Left renal pelvis (tissue), 4 donors: ENCODE results near the gene EPS8L1. TPM values are rescaled to one million over a fixed set of nuclear protein-coding genes. Genes with fewer than 3 reads are reported as not detected.
A peak's percentile ranks its signal among the peaks of the same experiment; 100 is the strongest.
"Not testable (repeated sequence)": the region's sequence is repeated elsewhere in the genome, so short reads cannot be mapped to it uniquely, and the experiment has no call there.

Experiments used
- DNase-seq, 4 donors: peaks; one replicate each; pipeline ENCODE4 v3.0.0-alpha.2; 2013; ENCODE audit warnings: low read depth in 4 of 4, low spot score in 3 of 4
- polyA plus RNA-seq, 4 donors: library from polyadenylated mRNA; unstranded; fragments of 120-200 nt; gene quantifications; one replicate each; pipeline ENCODE4 v1.2.1, GENCODE V29; 2013; ENCODE audit not compliant: insufficient read length in 4 of 4

EPS8L1 gene
- polyA plus RNA-seq, 4 donors, result 1.5 to 92.9 (median 53.5) TPM

DNA sequence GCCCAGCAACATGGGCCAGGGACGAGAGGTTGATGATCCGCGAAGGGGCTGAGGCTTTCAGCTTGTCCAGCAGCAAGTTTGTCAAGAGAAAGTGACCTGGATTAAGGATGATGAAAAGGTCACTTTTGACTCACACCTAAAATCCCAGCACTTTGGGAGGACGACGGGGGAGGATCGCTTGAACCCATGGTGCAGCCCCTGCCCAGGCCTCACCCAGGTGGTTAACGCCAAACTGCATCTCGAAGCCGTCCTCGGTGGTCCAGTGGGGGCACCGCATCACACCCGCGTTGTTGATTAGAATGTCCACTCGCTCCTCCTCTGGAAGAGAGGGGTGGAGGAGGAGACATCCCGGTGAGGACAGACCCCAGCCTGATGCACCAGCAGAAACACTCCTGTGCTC, 27.2 kb upstream of the EPS8L1 start:
- DNase-seq, result no peak

DNA sequence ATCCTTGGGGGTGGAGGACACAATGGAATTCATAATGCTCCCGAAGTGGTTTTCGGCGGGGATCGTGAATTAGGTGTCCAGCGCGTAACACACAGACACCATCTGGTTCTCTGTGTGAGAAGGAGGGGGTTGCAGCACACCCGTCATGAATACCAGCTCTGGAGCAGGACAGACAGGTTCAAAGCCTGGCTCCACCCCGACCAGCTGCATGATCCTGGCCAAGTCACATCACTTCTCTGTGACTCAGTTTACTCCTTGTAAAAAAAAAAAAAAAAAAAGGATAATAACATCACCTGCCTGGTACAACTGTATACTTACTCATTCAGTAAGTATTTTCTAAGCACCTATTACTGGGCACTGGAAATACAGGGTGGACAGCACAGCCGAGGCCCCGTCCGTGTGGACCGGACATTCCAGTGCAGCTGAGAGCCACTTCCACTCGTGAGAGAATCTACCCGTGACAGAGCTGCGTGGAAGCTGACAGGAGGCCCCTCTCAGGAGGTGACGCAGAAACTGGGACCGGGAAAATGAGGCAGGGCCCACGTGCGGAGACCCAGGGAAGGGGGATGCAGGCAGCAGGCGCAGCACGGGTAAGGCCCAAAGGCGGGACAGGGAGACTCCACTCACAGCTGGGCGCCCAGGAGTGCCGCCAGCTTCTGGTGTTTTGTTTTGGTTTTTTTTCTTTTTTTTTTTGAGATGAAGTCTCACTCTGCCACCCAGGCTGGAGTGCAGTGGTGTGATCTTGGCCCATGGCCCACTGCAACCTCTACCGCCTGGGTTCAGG, 24.7 kb upstream of the EPS8L1 start:
- DNase-seq, result no peak

- DNase-seq, result no peak
Observed at GRCh38 chr19:55053735-55054134, 21.9 kb upstream of the EPS8L1 start.

GRCh38 chr19:55056827-55057226, 18.8 kb upstream of the EPS8L1 start:
- no peak for DNase-seq

DNA sequence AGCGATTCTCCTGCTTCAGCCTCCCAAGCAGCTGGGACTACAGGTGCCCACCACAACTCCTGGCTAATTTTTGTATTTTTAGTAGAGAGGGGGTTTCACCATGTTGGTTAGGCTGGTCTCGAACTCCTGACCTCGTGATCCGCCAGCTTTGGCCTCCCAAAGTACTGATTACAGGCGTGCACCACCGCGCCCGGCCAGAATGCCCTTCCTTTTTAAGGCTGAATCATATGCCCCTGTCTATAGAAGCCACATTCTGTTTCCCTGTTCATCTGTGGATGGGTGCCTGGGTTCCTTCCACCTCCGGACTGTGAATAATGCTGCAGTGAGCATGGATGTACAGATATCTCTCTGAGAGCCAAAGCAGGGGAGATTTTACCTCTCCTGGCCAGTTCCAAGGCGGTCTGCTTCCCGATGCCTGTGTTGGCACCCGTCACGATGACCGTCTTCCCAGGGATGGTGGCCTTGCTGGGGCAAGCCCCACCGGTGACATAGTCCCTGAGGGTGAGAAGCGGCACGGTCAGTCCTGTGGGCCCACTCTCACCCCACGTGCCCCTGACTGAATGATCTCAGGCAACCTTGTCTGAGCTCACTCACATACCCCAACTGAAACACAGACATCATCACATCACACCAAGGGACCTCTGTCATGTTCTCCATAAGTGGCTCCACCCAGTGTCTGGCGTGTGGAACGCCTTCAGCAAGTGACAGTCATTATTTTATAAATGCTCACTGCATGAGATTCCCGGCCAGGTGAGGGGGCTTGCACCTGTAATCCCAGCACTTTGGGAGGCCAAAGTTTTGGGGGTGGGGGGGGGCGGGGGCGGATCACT, 16.7 kb upstream of the EPS8L1 start:
- DNase-seq, result no peak

DNA sequence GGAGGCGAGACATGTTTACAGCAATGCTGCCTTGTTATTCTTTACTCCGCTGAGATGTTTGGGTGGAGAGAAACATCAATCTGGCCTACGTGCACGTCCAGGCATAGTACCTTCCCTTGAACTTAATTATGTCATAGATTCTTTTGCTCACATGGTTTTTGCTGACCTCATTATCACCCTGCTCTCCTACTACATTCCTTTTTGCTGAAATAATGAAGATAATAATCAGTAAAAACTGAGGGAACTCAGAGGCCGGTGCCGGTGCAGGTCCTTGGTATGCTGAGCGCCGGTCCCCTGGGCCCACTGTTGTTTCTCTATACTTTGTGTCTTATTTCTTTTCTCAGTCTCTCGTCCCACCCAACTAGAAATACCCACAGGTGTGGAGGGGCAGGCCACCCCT, 15.4 kb upstream of the EPS8L1 start:
- not testable (repeated sequence) for DNase-seq

GRCh38 chr19:55062735-55063491, 12.8 kb upstream of the EPS8L1 start, which contains the start of gene RDH13:
Gene RDH13, minus strand, starts transcription at chr19:55063148. Its CDS starts 116 bp downstream, at chr19:55063032.
- DNase-seq, result peak in 3 of 4 donors; percentile 76 to 79 (median 76)

GRCh38 chr19:55063492-55063843, 12.2 kb upstream of the EPS8L1 start:
- no peak for DNase-seq

GRCh38 chr19:55065516-55065915, 10.2 kb upstream of the EPS8L1 start:
- DNase-seq, result not testable (repeated sequence)

DNA sequence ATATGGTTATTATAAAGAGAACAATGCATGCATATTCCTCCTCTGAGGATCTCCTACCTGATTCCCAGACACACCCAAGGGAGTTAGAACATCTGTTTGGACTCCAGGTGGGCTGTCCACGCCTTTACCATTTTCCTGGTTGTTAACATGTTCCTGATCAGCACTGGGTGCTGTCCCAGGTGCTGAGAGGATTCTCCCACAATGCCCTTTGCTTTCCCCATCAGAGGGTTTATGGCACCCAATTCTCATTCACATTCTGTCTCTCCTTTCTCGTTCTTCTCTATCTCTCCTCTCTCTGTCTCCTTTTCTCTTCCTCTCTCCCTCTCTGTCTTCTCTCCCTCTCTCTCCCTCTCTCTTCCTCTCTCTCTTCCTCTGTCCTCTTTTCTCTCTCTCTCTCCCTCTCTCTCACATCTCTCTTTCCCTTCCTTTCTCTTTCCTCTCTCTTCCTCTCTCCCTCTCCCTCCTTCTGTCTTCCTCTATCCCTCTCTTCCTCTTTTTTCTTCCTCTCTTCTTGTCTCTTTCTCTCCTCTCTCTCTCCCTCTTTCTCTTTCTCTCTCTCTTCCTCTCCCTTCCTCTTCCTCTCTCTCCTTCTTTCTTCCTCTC, 9.5 kb upstream of the EPS8L1 start:
- no peak for DNase-seq

GRCh38 chr19:55067869-55068268, 7.8 kb upstream of the EPS8L1 start:
- no peak for DNase-seq

DNA sequence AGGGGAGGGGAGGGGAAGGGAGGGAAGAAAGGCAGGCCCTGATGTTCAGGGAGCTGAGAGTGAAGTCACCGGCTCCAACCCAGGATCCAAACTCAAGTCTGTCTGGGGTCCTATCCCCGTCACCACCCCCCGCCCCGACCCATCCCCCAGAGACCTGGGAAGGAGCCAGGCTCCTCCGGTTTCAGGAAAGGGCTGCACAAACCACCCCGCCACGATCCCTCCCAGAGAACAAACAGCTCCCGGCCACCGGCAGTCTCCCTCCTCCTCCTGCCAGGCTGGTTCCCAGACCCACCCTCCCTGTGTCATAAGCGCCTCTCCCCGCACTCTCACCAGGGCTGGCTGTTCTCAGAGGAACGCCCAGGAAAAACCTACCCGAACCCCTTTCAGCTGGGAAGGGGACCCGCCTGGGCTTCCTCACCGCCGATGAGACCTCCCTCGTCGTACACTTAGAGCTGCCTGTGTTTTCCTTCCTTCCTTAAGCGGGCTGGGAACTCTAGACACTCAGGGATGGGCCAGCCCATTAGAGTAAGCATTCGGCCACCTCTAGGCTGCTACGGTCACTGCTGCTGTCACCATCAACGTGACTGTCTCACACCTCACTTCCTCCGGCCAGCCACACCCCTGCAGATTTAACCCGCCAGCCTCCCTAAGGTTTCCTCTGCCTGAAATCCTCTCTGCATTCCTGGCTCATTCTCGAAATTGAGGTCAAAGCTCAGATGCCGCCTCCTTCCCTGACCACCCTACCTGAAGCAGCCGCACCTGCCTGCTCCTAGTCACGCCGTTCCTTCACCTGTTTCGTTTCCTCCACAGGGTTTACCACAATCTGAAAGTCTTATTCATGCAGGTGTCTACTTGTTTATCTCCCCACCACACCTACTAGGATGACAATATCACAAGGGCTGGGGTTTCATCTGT, 6.5 kb upstream of the EPS8L1 start:
- no peak for DNase-seq

DNA sequence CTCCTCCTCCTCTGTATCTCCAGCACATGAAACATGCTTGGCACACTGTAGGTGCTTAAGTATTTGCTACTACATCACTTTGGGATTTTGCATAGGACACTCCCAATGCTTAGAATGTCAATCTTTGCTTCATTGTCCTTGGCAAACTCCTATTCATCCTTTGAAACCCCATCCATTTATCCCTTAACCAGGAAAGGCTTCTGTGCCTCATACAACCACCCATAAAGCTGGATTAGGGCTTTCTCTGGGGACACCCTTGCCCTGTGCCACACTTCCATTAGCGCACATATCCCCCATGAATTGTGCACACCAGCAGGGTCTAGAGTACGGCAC, 5.8 kb upstream of the EPS8L1 start:
- DNase-seq, result no peak

- DNase-seq, result no peak
Observed at GRCh38 chr19:55070466-55071128, 5.1 kb upstream of the EPS8L1 start.

DNA sequence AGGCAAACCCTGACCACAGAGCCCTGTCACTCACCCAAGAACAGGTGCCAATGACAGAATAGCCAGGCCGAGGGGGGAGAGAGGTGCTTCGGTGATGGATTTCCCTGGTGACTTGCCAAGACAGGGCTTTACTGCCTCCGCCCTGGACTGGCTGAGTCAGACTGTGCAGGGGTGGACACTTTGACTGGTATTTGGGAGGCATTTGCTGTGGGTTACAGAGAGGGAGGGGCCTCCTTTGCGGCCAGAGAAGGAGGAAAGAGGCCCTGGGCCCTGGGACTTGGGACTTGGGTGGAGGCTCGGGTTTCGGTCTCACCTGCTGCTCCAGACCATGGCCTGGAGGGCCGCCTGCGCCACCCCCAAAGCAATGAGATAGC, 4.6 kb upstream of the EPS8L1 start:
- DNase-seq, result no peak

DNA sequence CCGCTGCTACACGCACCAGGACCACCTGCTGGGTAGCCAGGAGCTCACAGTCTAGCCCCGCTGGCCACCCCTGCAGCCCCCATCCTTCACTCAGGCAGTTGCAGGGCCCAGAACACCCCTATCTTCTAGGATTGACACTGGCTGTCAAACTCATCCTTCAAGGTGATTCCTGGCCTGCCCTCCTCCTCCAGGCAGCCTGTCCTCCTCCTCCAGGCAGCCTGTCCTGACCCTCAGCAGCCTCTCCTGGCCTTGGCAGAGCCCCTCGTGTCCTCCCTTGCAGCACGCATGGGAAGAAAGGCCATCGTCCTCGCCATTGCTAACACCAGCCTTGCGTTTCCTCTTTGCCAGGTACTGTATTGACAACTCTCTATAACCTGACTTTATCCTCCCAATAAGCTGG, 3.8 kb upstream of the EPS8L1 start:
- DNase-seq, result no peak

- DNase-seq, result no peak
Observed at GRCh38 chr19:55076321-55076720, 652 bp downstream of the EPS8L1 start.

DNA sequence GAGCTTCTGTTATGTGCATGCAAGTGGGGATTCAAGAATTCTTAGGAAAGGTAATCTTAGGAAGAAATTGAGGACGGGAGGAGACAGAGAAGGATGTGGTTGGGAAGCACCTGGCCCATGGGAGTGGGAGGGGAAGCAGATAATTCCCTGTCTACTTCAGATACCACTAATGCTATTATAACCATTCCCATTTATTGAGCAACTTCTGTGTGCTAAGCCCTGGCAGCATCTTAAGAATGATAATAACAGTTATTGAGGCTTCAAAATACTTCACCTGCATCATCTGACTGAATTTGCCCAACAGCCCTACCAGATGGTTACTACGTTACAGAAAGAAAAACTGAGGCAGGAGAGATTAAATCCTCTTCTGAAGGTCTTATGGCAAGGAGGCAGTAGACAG, 1.4 kb downstream of the EPS8L1 start:
- no peak for DNase-seq

DNA sequence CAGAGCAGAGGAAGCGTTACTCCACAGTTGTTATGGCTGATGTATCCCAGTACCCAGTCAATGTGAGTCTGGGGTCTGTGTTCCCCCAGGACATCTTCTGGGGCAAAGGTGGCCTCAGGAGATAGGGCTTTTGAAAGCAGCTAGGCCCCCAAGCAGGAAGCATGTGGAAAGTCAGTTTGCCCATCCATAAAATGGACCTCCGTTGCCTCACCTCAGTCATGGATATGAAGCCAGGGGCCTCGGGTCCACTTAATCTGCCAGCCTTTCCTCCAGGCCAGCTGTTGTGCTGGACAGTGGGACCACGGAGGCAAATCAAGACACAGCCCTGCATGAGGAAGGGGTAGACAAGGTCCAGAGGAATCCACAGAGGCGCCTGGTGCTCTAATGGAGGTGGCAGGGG, 3.3 kb downstream of the EPS8L1 start:
- no peak for DNase-seq
